ENCODE measurements around the gene FLNB.

The FLNB gene

GRCh38 chr3:58179235-58180098 lies 171.2 kb downstream of the FLNB start:
- no peak for DNase-seq (ENCODE audit: low read depth in 2 of 2)

GRCh38 chr3:58180099-58180880 lies 172.1 kb downstream of the FLNB start:
- no peak for DNase-seq (ENCODE audit: low read depth in 2 of 2)

GRCh38 chr3:58180940-58181587 lies 172.8 kb downstream of the FLNB start:
- no peak for DNase-seq (ENCODE audit: low read depth in 2 of 2)

- no peak for DNase-seq (ENCODE audit: low read depth in 2 of 2)
These were observed 175.0 kb downstream of the FLNB start for GRCh38 chr3:58183221-58183620.

- DNase-seq (ENCODE audit: low read depth in 2 of 2) = no peak
These were observed 175.7 kb downstream of the FLNB start for GRCh38 chr3:58183891-58184290.

GRCh38 chr3:58184309-58184981 lies 176.2 kb downstream of the FLNB start:
- no peak for DNase-seq (ENCODE audit: low read depth in 2 of 2)

- DNase-seq (ENCODE audit: low read depth in 2 of 2) = no peak
These were observed 176.7 kb downstream of the FLNB start for GRCh38 chr3:58184982-58185360.

GRCh38 chr3:58188173-58188564 lies 179.9 kb downstream of the FLNB start:
- no peak for DNase-seq (ENCODE audit: low read depth in 2 of 2)

GRCh38 chr3:58188921-58189451 lies 180.8 kb downstream of the FLNB start:
- no peak for DNase-seq (ENCODE audit: low read depth in 2 of 2)

- DNase-seq (ENCODE audit: low read depth in 2 of 2) = no peak
These were observed 181.5 kb downstream of the FLNB start for GRCh38 chr3:58189691-58190090.

- no peak for DNase-seq (ENCODE audit: low read depth in 2 of 2)
These were observed 182.1 kb downstream of the FLNB start for GRCh38 chr3:58190291-58190690.

- DNase-seq (ENCODE audit: low read depth in 2 of 2) = no peak
These were observed 182.7 kb downstream of the FLNB start for GRCh38 chr3:58190882-58191281.

GRCh38 chr3:58191361-58191991 lies 183.3 kb downstream of the FLNB start:
- no peak for DNase-seq (ENCODE audit: low read depth in 2 of 2)

GRCh38 chr3:58192069-58192468 lies 183.8 kb downstream of the FLNB start:
- DNase-seq (ENCODE audit: low read depth in 2 of 2) = no peak

GRCh38 chr3:58193682-58194407 lies 185.6 kb downstream of the FLNB start:
- DNase-seq (ENCODE audit: low read depth in 2 of 2) = no peak

GRCh38 chr3:58197588-58197987 lies 189.4 kb downstream of the FLNB start:
- DNase-seq (ENCODE audit: low read depth in 2 of 2) = no peak

GRCh38 chr3:58198362-58198761 lies 190.1 kb downstream of the FLNB start:
- no peak for DNase-seq (ENCODE audit: low read depth in 2 of 2)

- DNase-seq (ENCODE audit: low read depth in 2 of 2) = no peak
These were observed 190.6 kb downstream of the FLNB start for GRCh38 chr3:58198804-58199203.

- DNase-seq (ENCODE audit: low read depth in 2 of 2) = no peak
These were observed 192.0 kb downstream of the FLNB start for GRCh38 chr3:58200121-58200709.

- no peak for DNase-seq (ENCODE audit: low read depth in 2 of 2)
These were observed 192.7 kb downstream of the FLNB start for GRCh38 chr3:58200846-58201355.

Data from stimulated activated CD8-positive, alpha-beta memory T cell treated with anti-CD3 and anti-CD28 coated beads, Interleukin-7, amount 100 ng/mL, for 1 hour (primary cell).